Liver (tissue), 9 donors: ENCODE measurements around the gene CAT. TPM values are rescaled to one million over a fixed set of nuclear protein-coding genes. Genes with fewer than 3 reads are reported as not detected.

Experiments used
- DNase-seq: peaks from one replicate; pipeline ENCODE4 v3.0.0-alpha.2; 2017; ENCODE audit warnings: low spot score
- H3K27ac ChIP-seq, 2 donors: one replicate each; pipeline ENCODE4 v1.7.0; 2013; ENCODE audit warnings: inconsistent platforms in 2 of 2, low read length in 2 of 2, control low read depth in 1 of 2, low read depth in 1 of 2, mild to moderate bottlenecking in 1 of 2
- H3K27me3 ChIP-seq, 4 donors: one replicate each; pipeline versions ENCODE4 v1.6.1 to v1.7.0; 2013; ENCODE audit warnings: low read length in 3 of 4, inconsistent platforms in 1 of 4, mild to moderate bottlenecking in 1 of 4, moderate library complexity in 1 of 4; ENCODE audit not compliant: control insufficient read depth in 4 of 4, insufficient read depth in 4 of 4
- H3K36me3 ChIP-seq, 4 donors: one replicate each; pipeline versions ENCODE4 v1.6.1 to v1.7.0; 2013; ENCODE audit warnings: low read length in 3 of 4, mild to moderate bottlenecking in 3 of 4, low read depth in 1 of 4, moderate library complexity in 1 of 4; ENCODE audit not compliant: control insufficient read depth in 4 of 4, insufficient read depth in 3 of 4
- H3K4me1 ChIP-seq, 4 donors: one replicate each; pipeline versions ENCODE4 v1.6.1 to v1.7.0; 2013; ENCODE audit warnings: low read length in 3 of 4, mild to moderate bottlenecking in 3 of 4, moderate library complexity in 1 of 4; ENCODE audit not compliant: control insufficient read depth in 4 of 4, insufficient read depth in 4 of 4
- H3K4me3 ChIP-seq, 3 donors: one replicate each; pipeline versions ENCODE4 v1.6.1 to v1.7.0; 2013; ENCODE audit warnings: low read length in 3 of 3, control low read depth in 1 of 3, low read depth in 1 of 3, mild to moderate bottlenecking in 1 of 3
- H3K9ac ChIP-seq, 2 donors: one replicate each; pipeline ENCODE4 v1.7.0; 2013; ENCODE audit warnings: low read length in 2 of 2, mild to moderate bottlenecking in 2 of 2, moderate library complexity in 2 of 2, control low read depth in 1 of 2, low read depth in 1 of 2
- H3K9me3 ChIP-seq, 4 donors: one replicate each; pipeline versions ENCODE4 v1.6.1 to v1.7.0; 2013; ENCODE audit warnings: low read length in 3 of 4; ENCODE audit not compliant: control insufficient read depth in 4 of 4
- EGR1 ChIP-seq, 2 donors: IDR thresholded peaks; 2 replicates each; pipeline ENCODE4 v1.6.1; 2016 to 2018; ENCODE audit warnings: antibody characterized with exemption in 2 of 2, low read depth in 2 of 2
- FOXA1 ChIP-seq: IDR thresholded peaks from 2 replicates; pipeline ENCODE4 v1.6.1; 2016; ENCODE audit warnings: antibody characterized with exemption
- FOXA2 ChIP-seq: IDR thresholded peaks from 2 replicates; pipeline ENCODE4 v1.6.1; 2016; ENCODE audit warnings: antibody characterized with exemption
- GABPA ChIP-seq, 2 donors: IDR thresholded peaks in 1 of 2; conservative IDR thresholded peaks in 1 of 2; 2 replicates each; pipeline ENCODE4 v1.6.1; 2016; ENCODE audit warnings: antibody characterized with exemption in 2 of 2, mild to moderate bottlenecking in 1 of 2, moderate library complexity in 1 of 2
- HNF4A ChIP-seq, 2 donors: conservative IDR thresholded peaks; 2 replicates each; pipeline ENCODE4 v1.6.1; 2016; ENCODE audit warnings: antibody characterized with exemption in 2 of 2, mild to moderate bottlenecking in 2 of 2
- HNF4G ChIP-seq: IDR thresholded peaks from 2 replicates; pipeline ENCODE4 v1.6.1; 2016; ENCODE audit warnings: antibody characterized with exemption
- JUND ChIP-seq, 2 donors: IDR thresholded peaks; 2 replicates each; pipeline ENCODE4 v1.6.1; 2016; ENCODE audit warnings: antibody characterized with exemption in 2 of 2
- NR2F2 ChIP-seq: IDR thresholded peaks from 2 replicates; pipeline ENCODE4 v1.6.1; 2016; ENCODE audit warnings: antibody characterized with exemption
- RAD21 ChIP-seq, 2 donors: IDR thresholded peaks; 2 replicates each; pipeline ENCODE4 v1.6.1; 2016; ENCODE audit warnings: antibody characterized with exemption in 2 of 2, mild to moderate bottlenecking in 2 of 2
- RXRA ChIP-seq, 2 donors: IDR thresholded peaks; 2 replicates each; pipeline ENCODE4 v1.6.1; 2017 to 2018; ENCODE audit warnings: antibody characterized with exemption in 2 of 2, mild to moderate bottlenecking in 1 of 2
- SP1 ChIP-seq: IDR thresholded peaks from 2 replicates; pipeline ENCODE4 v1.6.1; 2018; ENCODE audit warnings: antibody characterized with exemption, mild to moderate bottlenecking
- TAF1 ChIP-seq: conservative IDR thresholded peaks from 2 replicates; pipeline ENCODE4 v1.6.1; 2016; ENCODE audit warnings: antibody characterized with exemption, mild to moderate bottlenecking
- YY1 ChIP-seq: IDR thresholded peaks from 2 replicates; pipeline ENCODE4 v1.6.1; 2016; ENCODE audit warnings: antibody characterized with exemption, mild to moderate bottlenecking
- WGBS: extraction: QIAGEN DNeasy Blood & Tissue Kit; methylation state at CpG from one replicate; pipeline ENCODE4 v1.1.7; 2013; 5-methylcytosine and 5-hydroxymethylcytosine counted together
- polyA plus RNA-seq, 2 donors: library from polyadenylated mRNA; stranded (reverse) in 1 of 2; unstranded in 1 of 2; fragments of 200-250 nt in 1 of 2; fragments of >200 nt in 1 of 2; fragmentation: Nextera tagmentation in 1 of 2; extraction: Ambion mirVana in 1 of 2; gene quantifications; one replicate each; pipeline versions ENCODE4 v1.2.1 to v1.2.3, GENCODE V29; 2013 to 2015
- total RNA-seq, 2 donors: library from RNA; depleted of rRNA; stranded (reverse); fragments of >200 nt; gene quantifications; one replicate each; pipeline ENCODE4 v1.2.3, GENCODE V29; 2014
- TF ChIP-seq, protein P1 (sequence below): IDR thresholded peaks from 2 replicates; pipeline ENCODE4 v1.6.1; 2016; ENCODE audit warnings: antibody characterized with exemption
- TF ChIP-seq, protein P2 (sequence below): IDR thresholded peaks from 2 replicates; pipeline ENCODE4 v1.6.1; 2016; ENCODE audit warnings: antibody characterized with exemption
- TF ChIP-seq, protein P3 (sequence below): IDR thresholded peaks from 2 replicates; pipeline ENCODE4 v1.6.1; 2016; ENCODE audit warnings: antibody characterized with exemption, mild to moderate bottlenecking
- TF ChIP-seq, protein P4 (sequence below): fragments of 150-350 bp; IDR thresholded peaks from 2 replicates; pipeline ENCODE4 v1.5.1; 2017; ENCODE audit warnings: improper control_type of control experiment, low read depth, low read length; ENCODE audit not compliant: missing input control
- TF ChIP-seq, protein P5 (sequence below): IDR thresholded peaks from 2 replicates; pipeline ENCODE4 v1.6.1; 2016; ENCODE audit warnings: antibody characterized with exemption
- donor health status: healthy.
- donor health status: healthy.
- donor health status: healthy.
- donor health status: healthy.
- donor health status: healthy.

CAT gene
- total and polyA plus RNA-seq, 4 donors = 270 to 620 (median 388) TPM

DNA sequence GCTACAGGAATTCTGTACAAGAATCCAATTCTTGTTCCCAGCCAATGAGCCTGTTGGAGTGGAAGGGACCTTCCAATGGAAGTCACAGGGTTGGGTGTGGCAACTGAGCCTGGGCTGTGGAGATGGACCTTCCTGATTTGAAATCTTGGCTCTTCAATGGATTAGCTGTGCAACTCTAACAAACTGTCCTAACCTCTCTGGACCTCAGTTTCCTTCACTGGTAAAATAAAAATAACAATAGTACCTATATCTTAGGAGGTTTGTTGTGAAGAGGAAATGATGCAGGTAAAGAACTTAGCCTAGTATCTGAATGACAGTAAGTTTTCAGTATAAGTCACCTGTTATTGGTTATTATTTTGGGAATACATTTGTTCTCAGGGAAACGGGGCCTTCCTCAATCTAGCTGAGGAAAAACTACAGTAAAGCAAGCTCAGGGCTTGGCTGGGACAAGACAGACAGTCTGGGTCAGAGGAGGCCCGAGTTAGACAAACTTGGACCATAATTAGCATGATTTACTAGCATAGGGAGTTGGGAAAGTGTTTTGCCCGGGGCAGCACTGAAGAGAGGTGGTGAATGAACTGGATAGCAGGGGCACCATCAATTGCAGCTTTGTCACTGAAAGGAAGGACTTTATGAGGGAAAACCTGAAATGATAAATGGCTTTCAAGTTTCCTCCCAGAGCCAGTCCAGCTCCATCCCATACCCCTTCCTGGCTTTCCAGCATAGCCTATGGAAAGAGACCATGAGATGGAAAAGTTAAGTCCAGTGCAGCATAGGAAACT lies 61.2 kb downstream of the CAT start:
- H3K27me3 ChIP-seq = no peaks in the 10 kb centered on the region
- H3K9me3 ChIP-seq = no peaks in the 10 kb centered on the region
- TF ChIP-seq NR2F2 = no peak
- TF ChIP-seq HNF4A (conservative IDR thresholded peaks at IDR 0.05) = no peak
- TF ChIP-seq FOXA2 = no peak
- TF ChIP-seq, protein P1, sequence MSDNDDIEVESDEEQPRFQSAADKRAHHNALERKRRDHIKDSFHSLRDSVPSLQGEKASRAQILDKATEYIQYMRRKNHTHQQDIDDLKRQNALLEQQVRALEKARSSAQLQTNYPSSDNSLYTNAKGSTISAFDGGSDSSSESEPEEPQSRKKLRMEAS = no peak
- TF ChIP-seq EGR1 (IDR thresholded peaks at IDR 0.05; ENCODE audit: low read depth in 2 of 2) = no peak
- no peak for TF ChIP-seq YY1
- TF ChIP-seq TAF1 = no peak
- no peak for TF ChIP-seq RAD21 (IDR thresholded peaks at IDR 0.05)
- TF ChIP-seq JUND (IDR thresholded peaks at IDR 0.05) = no peak
- TF ChIP-seq SP1 = no peak
- TF ChIP-seq, protein P2, sequence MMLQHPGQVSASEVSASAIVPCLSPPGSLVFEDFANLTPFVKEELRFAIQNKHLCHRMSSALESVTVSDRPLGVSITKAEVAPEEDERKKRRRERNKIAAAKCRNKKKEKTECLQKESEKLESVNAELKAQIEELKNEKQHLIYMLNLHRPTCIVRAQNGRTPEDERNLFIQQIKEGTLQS = no peak
- TF ChIP-seq FOXA1 = no peak
- no peak overlapping the region for H3K27ac ChIP-seq
- H3K4me1 ChIP-seq = peaks cover 6 to 21% (median 18%) of the 10 kb centered on the region in 4 donors
- WGBS = 73% methylated on average over 3 of the region's 3 CpGs
- H3K36me3 ChIP-seq = no peaks in the 10 kb centered on the region
- no peak overlapping the region for H3K9ac ChIP-seq
- no peak overlapping the region for H3K4me3 ChIP-seq
- no peak for DNase-seq

DNA sequence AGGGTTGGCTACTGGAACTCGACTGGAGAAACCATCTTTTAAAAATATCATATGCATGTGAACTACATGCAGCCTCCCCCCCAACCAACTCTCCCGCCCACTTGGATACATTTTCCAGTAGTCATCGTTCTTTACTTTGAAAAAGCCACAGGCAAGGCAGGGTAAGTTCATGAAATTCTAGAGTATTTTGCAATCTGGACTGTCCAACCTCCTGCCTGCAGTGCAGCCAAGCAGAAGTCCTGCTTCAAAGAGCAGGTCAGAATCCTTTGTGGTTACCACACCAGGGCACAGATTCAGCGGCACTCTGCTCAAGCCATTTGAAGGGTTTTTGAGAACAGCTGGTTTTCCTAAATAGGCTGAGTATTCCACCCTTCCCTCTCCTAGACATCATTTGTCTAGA lies 62.8 kb downstream of the CAT start:
- Histone ChIP-seq H3K4me3 (no peak overlapping the region), H3K9ac (peak overlapping the region in 1 of 2 donors; percentile 44), H3K9me3 (no peaks in the 10 kb centered on the region), H3K27ac (peak overlapping the region; percentile 58 to 71), H3K27me3 (no peaks in the 10 kb centered on the region), H3K4me1 (peaks cover 6 to 30% (median 25%) of the 10 kb centered on the region in 4 donors), H3K36me3 (no peaks in the 10 kb centered on the region)
- WGBS = 31% methylated on average over 4 of the region's 4 CpGs
- peak; percentile 95 for TF ChIP-seq SP1
- TF ChIP-seq, protein P1 = peak; percentile 94
- peak; percentile 100 for TF ChIP-seq HNF4A (conservative IDR thresholded peaks at IDR 0.05)
- TF ChIP-seq, protein P3, sequence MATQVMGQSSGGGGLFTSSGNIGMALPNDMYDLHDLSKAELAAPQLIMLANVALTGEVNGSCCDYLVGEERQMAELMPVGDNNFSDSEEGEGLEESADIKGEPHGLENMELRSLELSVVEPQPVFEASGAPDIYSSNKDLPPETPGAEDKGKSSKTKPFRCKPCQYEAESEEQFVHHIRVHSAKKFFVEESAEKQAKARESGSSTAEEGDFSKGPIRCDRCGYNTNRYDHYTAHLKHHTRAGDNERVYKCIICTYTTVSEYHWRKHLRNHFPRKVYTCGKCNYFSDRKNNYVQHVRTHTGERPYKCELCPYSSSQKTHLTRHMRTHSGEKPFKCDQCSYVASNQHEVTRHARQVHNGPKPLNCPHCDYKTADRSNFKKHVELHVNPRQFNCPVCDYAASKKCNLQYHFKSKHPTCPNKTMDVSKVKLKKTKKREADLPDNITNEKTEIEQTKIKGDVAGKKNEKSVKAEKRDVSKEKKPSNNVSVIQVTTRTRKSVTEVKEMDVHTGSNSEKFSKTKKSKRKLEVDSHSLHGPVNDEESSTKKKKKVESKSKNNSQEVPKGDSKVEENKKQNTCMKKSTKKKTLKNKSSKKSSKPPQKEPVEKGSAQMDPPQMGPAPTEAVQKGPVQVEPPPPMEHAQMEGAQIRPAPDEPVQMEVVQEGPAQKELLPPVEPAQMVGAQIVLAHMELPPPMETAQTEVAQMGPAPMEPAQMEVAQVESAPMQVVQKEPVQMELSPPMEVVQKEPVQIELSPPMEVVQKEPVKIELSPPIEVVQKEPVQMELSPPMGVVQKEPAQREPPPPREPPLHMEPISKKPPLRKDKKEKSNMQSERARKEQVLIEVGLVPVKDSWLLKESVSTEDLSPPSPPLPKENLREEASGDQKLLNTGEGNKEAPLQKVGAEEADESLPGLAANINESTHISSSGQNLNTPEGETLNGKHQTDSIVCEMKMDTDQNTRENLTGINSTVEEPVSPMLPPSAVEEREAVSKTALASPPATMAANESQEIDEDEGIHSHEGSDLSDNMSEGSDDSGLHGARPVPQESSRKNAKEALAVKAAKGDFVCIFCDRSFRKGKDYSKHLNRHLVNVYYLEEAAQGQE = peak; percentile 84
- peak; percentile 70 for TF ChIP-seq FOXA2
- no peak for TF ChIP-seq TAF1
- peak in 1 of 2 donors; percentile 73 for TF ChIP-seq EGR1 (IDR thresholded peaks at IDR 0.05; ENCODE audit: low read depth in 2 of 2)
- peak; percentile 91 for TF ChIP-seq YY1
- peak; percentile 89 to 97 for TF ChIP-seq RXRA (IDR thresholded peaks at IDR 0.05)
- TF ChIP-seq, protein P4, sequence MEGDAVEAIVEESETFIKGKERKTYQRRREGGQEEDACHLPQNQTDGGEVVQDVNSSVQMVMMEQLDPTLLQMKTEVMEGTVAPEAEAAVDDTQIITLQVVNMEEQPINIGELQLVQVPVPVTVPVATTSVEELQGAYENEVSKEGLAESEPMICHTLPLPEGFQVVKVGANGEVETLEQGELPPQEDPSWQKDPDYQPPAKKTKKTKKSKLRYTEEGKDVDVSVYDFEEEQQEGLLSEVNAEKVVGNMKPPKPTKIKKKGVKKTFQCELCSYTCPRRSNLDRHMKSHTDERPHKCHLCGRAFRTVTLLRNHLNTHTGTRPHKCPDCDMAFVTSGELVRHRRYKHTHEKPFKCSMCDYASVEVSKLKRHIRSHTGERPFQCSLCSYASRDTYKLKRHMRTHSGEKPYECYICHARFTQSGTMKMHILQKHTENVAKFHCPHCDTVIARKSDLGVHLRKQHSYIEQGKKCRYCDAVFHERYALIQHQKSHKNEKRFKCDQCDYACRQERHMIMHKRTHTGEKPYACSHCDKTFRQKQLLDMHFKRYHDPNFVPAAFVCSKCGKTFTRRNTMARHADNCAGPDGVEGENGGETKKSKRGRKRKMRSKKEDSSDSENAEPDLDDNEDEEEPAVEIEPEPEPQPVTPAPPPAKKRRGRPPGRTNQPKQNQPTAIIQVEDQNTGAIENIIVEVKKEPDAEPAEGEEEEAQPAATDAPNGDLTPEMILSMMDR = no peak
- TF ChIP-seq, protein P2 = peak; percentile 27
- no peak for TF ChIP-seq NR2F2
- TF ChIP-seq HNF4G = peak; percentile 96
- TF ChIP-seq FOXA1 = peak; percentile 79
- peak in 1 of 2 donors; percentile 43 for TF ChIP-seq GABPA (IDR thresholded peaks at IDR 0.05 in 1 of 2, conservative IDR thresholded peaks at IDR 0.05 in 1 of 2)
- peak; percentile 52 to 54 for TF ChIP-seq RAD21 (IDR thresholded peaks at IDR 0.05)
- TF ChIP-seq, protein P5, sequence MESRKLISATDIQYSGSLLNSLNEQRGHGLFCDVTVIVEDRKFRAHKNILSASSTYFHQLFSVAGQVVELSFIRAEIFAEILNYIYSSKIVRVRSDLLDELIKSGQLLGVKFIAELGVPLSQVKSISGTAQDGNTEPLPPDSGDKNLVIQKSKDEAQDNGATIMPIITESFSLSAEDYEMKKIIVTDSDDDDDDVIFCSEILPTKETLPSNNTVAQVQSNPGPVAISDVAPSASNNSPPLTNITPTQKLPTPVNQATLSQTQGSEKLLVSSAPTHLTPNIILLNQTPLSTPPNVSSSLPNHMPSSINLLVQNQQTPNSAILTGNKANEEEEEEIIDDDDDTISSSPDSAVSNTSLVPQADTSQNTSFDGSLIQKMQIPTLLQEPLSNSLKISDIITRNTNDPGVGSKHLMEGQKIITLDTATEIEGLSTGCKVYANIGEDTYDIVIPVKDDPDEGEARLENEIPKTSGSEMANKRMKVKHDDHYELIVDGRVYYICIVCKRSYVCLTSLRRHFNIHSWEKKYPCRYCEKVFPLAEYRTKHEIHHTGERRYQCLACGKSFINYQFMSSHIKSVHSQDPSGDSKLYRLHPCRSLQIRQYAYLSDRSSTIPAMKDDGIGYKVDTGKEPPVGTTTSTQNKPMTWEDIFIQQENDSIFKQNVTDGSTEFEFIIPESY = peak; percentile 92
- TF ChIP-seq JUND (IDR thresholded peaks at IDR 0.05) = peak; percentile 86 to 96
- DNase-seq = no peak
